ENCODE measurements around the gene BMP7.

- no peak for TF ChIP-seq CTCF (IDR thresholded peaks at IDR 0.05)
- no peak for TF ChIP-seq POLR2A (IDR thresholded peaks at IDR 0.05)
These were observed 73.3 kb downstream of the BMP7 start for GRCh38 chr20:57193094-57193493.

Measured in uterus (tissue), 2 donors.